A549 (cell line): ENCODE data around the gene RABGAP1L. TPM values are rescaled to one million over a fixed set of nuclear protein-coding genes. Genes with fewer than 3 reads are reported as not detected.

Experiments
- ATAC-seq, 2 experiments: fragments of 200-7000 bp in 1 of 2; fragments of >200 bp in 1 of 2; cut with Nextera tagmentation in 1 of 2; cut with Tn5 transposase in 1 of 2; 3 replicates each; pipeline versions ENCODE4 v1.8.0 to v1.9.1; 2018 to 2020; ENCODE audit warnings: mild to moderate bottlenecking in 1 of 2, moderate library complexity in 1 of 2
- CTCF ChIA-PET: fragments of 300-600 bp; sonication (Branson Sonifier 250); formaldehyde crosslinking; extraction: SDS; loops from one replicate; lab custom pipeline; 2021; ENCODE audit warnings: antibody characterized with exemption, inconsistent platforms; lab: Yijun Ruan, JAX
- POLR2A ChIA-PET: fragments of 350-600 bp; formaldehyde crosslinking; extraction: SDS; loops from one replicate; lab custom pipeline; 2021; ENCODE audit warnings: antibody characterized with exemption, inconsistent platforms; lab: Yijun Ruan, JAX
- DNase-seq, 2 experiments: peaks; one replicate each; pipeline versions ENCODE4 v3.0.0 to v3.0.0-alpha.2; 2011 to 2016; ENCODE audit warnings: low read depth in 1 of 2, low spot score in 1 of 2
- FAIRE-seq: peaks from 2 replicates; lab custom pipeline; 2011; peaks lifted over from hg19 to GRCh38; lab: Jason Lieb, UNC
- H3K27ac ChIP-seq, 2 experiments: fragments of >200 bp; sonication (Bioruptor Twin); formaldehyde crosslinking; 3 replicates each; pipeline ENCODE4 v1.5.1; 2016 to 2017
- H3K4me1 ChIP-seq: fragments of >200 bp; sonication (Bioruptor Twin); formaldehyde crosslinking; 3 replicates; pipeline ENCODE4 v1.6.1; 2016
- H3K4me2 ChIP-seq: fragments of >200 bp; sonication (Bioruptor Twin); formaldehyde crosslinking; 3 replicates; pipeline ENCODE4 v1.6.1; 2016
- H3K4me3 ChIP-seq: fragments of >200 bp; sonication (Bioruptor Twin); formaldehyde crosslinking; 3 replicates; pipeline ENCODE4 v1.5.1; 2016
- H3K9me3 ChIP-seq: fragments of >200 bp; sonication (Bioruptor Twin); formaldehyde crosslinking; 3 replicates; pipeline ENCODE4 v1.6.1; 2016
- CBX2 ChIP-seq: fragments of 200-600 bp; sonication (generic); IDR thresholded peaks from 2 replicates; pipeline ENCODE4 v1.6.1; 2016; ENCODE audit warnings: low read depth, mild to moderate bottlenecking, borderline replicate concordance
- CHD4 ChIP-seq: fragments of 200-600 bp; sonication (generic); IDR thresholded peaks from 2 replicates; pipeline ENCODE4 v1.6.1; 2016; ENCODE audit warnings: antibody characterized with exemption, mild to moderate bottlenecking, borderline replicate concordance
- CTCF ChIP-seq: fragments of >200 bp; sonication (Bioruptor Twin); formaldehyde crosslinking; IDR thresholded peaks from 3 replicates; pipeline ENCODE4 v1.5.1; 2016
- EHF ChIP-seq: fragments of 250-450 bp; sonication (Bioruptor Pico); IDR thresholded peaks from 2 replicates; pipeline ENCODE4 v1.5.0; 2020; ENCODE audit warnings: mild to moderate bottlenecking
- ESRRA ChIP-seq: fragments of 150-350 bp; IDR thresholded peaks from 2 replicates; pipeline ENCODE4 v1.6.1; 2014; ENCODE audit warnings: mild to moderate bottlenecking, low read length, borderline replicate concordance
- GATA3 ChIP-seq: IDR thresholded peaks from 2 replicates; pipeline ENCODE4 v1.6.1; 2012; ENCODE audit warnings: borderline replicate concordance
- HMGXB4 ChIP-seq: fragments of 250-450 bp; sonication (Bioruptor Pico); IDR thresholded peaks from 2 replicates; pipeline ENCODE4 v1.5.0; 2021; ENCODE audit warnings: mild to moderate bottlenecking, moderate library complexity, borderline replicate concordance
- HOXA7 ChIP-seq: fragments of 250-450 bp; sonication (Bioruptor Pico); IDR thresholded peaks from 2 replicates; pipeline ENCODE4 v1.5.0; 2020; ENCODE audit warnings: mild to moderate bottlenecking, moderate library complexity
- JUN ChIP-seq, 2 experiments: fragments of >200 bp; sonication (Bioruptor Twin); formaldehyde crosslinking; IDR thresholded peaks; 2 replicates in 1 of 2; 3 replicates in 1 of 2; pipeline ENCODE4 v1.6.1; 2016 to 2017
- KDM5A ChIP-seq: fragments of 200-600 bp; sonication (generic); IDR thresholded peaks from 2 replicates; pipeline ENCODE4 v1.6.1; 2016; ENCODE audit warnings: antibody characterized with exemption, mild to moderate bottlenecking
- MAFK ChIP-seq: fragments of 450-650 bp; IDR thresholded peaks from 2 replicates; pipeline ENCODE4 v1.6.1; 2014; ENCODE audit not compliant: partially characterized antibody
- RFX5 ChIP-seq: fragments of 450-650 bp; IDR thresholded peaks from 2 replicates; pipeline ENCODE4 v1.7.1; 2014; ENCODE audit warnings: antibody characterized with exemption, mild to moderate bottlenecking, moderate library complexity
- ZFP36 ChIP-seq: fragments of 450-650 bp; IDR thresholded peaks from 2 replicates; pipeline ENCODE4 v1.6.1; 2014; ENCODE audit warnings: borderline replicate concordance; ENCODE audit not compliant: partially characterized antibody
- WGBS: methylation state at CpG from one replicate; pipeline ENCODE4 v1.1.6; 2017; ENCODE audit errors: missing lambda C conversion rate; 5-methylcytosine and 5-hydroxymethylcytosine counted together
- polyA plus RNA-seq, 4 experiments: library from polyadenylated mRNA; depleted of rRNA in 3 of 4; stranded (reverse); fragments of >200 nt; fragmentation: RNase III in 1 of 4; extraction: RNeasy Plus Mini Kit Qiagen cat#74134 plus additional on column Dnase treatment in 1 of 4; gene quantifications; 2 replicates in 3 of 4; 3 replicates in 1 of 4; pipeline ENCODE4 v1.2.3, GENCODE V29; 2011 to 2017
- TF ChIP-seq, protein P1 (sequence below): fragments of >200 bp; sonication (Bioruptor Twin); formaldehyde crosslinking; IDR thresholded peaks from 3 replicates; pipeline ENCODE4 v1.6.1; 2016
- TF ChIP-seq, protein P2 (sequence below): fragments of 200-600 bp; sonication (generic); IDR thresholded peaks from 2 replicates; pipeline ENCODE4 v1.6.1; 2016; ENCODE audit warnings: antibody characterized with exemption, mild to moderate bottlenecking, moderate library complexity

RABGAP1L gene
- polyA plus RNA-seq, 2 of the 4 experiments (the other 2 are of a cell fraction): 8.2 to 18.6 TPM

GRCh38 chr1:175040324-175040879, 881.1 kb downstream of the RABGAP1L start:
- TF ChIP-seq, protein P1, sequence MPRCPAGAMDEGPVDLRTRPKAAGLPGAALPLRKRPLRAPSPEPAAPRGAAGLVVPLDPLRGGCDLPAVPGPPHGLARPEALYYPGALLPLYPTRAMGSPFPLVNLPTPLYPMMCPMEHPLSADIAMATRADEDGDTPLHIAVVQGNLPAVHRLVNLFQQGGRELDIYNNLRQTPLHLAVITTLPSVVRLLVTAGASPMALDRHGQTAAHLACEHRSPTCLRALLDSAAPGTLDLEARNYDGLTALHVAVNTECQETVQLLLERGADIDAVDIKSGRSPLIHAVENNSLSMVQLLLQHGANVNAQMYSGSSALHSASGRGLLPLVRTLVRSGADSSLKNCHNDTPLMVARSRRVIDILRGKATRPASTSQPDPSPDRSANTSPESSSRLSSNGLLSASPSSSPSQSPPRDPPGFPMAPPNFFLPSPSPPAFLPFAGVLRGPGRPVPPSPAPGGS: no peak
- TF ChIP-seq JUN (IDR thresholded peaks at IDR 0.05) (no peak), ESRRA (no peak), EHF (no peak), CHD4 (no peak), KDM5A (no peak), CBX2 (no peak), GATA3 (no peak), RFX5 (no peak), HOXA7 (CRISPR knock-in tag) (no peak)
- TF ChIP-seq, protein P2, sequence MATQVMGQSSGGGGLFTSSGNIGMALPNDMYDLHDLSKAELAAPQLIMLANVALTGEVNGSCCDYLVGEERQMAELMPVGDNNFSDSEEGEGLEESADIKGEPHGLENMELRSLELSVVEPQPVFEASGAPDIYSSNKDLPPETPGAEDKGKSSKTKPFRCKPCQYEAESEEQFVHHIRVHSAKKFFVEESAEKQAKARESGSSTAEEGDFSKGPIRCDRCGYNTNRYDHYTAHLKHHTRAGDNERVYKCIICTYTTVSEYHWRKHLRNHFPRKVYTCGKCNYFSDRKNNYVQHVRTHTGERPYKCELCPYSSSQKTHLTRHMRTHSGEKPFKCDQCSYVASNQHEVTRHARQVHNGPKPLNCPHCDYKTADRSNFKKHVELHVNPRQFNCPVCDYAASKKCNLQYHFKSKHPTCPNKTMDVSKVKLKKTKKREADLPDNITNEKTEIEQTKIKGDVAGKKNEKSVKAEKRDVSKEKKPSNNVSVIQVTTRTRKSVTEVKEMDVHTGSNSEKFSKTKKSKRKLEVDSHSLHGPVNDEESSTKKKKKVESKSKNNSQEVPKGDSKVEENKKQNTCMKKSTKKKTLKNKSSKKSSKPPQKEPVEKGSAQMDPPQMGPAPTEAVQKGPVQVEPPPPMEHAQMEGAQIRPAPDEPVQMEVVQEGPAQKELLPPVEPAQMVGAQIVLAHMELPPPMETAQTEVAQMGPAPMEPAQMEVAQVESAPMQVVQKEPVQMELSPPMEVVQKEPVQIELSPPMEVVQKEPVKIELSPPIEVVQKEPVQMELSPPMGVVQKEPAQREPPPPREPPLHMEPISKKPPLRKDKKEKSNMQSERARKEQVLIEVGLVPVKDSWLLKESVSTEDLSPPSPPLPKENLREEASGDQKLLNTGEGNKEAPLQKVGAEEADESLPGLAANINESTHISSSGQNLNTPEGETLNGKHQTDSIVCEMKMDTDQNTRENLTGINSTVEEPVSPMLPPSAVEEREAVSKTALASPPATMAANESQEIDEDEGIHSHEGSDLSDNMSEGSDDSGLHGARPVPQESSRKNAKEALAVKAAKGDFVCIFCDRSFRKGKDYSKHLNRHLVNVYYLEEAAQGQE: no peak
- TF ChIP-seq, all 56 proteins: peak for 0
- WGBS: 30% methylated on average over 4 of the region's 4 CpGs
- DNase-seq (no peak), FAIRE-seq (no peak), ATAC-seq (no peak)
- Histone ChIP-seq H3K27ac (no peak overlapping the region), H3K4me2 (no peak overlapping the region), H3K9me3 (no peaks in the 10 kb centered on the region), H3K4me3 (no peak overlapping the region), H3K4me1 (no peaks in the 10 kb centered on the region)
- POLR2A ChIA-PET: interaction anchor here (1.1 kb wide), 1 partner anchor 17 kb away, joined by 3 read pairs; the partner anchor contains the start of gene MRPS14
- CTCF ChIA-PET: interaction anchor here (1.3 to 1.6 kb wide), 2 partner anchors 9 to 11 kb away, joined by 4 to 10 read pairs; no protein-coding TSS in a partner anchor

DNA sequence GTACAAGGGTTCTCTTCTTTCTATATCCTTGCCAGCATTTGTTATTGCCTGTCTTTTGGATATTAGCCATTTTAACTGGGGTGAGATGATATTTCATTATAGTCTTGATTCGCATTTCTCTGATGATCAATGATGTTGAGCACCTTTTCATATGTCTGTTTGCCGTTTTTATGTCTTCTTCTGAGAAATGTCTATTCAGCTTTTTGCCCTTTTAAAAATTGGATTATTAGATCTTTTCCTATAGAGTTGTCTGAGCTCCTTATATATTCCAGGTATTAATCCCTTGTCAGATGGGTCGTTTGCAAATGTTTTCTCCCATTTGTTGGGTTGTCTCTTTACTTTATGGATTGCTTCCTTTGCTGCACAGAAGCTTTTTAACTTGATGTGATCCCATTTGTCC, 883.3 kb downstream of the RABGAP1L start:
- no peak overlapping the region for H3K4me3 ChIP-seq
- ATAC-seq (no peak), DNase-seq (no peak)

More for the DNA sequence above, 883.3 kb downstream of the RABGAP1L start:
- 8% methylated on average over 3 of the region's 3 CpGs for WGBS
- Histone ChIP-seq H3K4me1 (no peaks in the 10 kb centered on the region), H3K4me2 (no peak overlapping the region), H3K9me3 (no peaks in the 10 kb centered on the region), H3K27ac (no peak overlapping the region)
- CTCF ChIA-PET: no interaction called here
- TF ChIP-seq CTCF (no peak), ZFP36 (no peak), HMGXB4 (CRISPR knock-in tag) (no peak), MAFK (peak; percentile 33)
- POLR2A ChIA-PET: interaction anchor here (0.6 kb wide), 1 partner anchor 68 kb away, joined by 9 read pairs; no protein-coding TSS in a partner anchor
- FAIRE-seq: no peak
